Subcutaneous adipose tissue (tissue), 4 donors: Measurements from ENCODE around the gene KRT78. TPM values are rescaled to one million over a fixed set of nuclear protein-coding genes. Genes with fewer than 3 reads are reported as not detected.

ENCODE experiments used
- CTCF ChIP-seq: fragments of 450-650 bp; IDR thresholded peaks from one replicate; pipeline ENCODE4 v1.5.1; 2016; ENCODE audit warnings: low read depth, mild to moderate bottlenecking, control low read depth, antibody characterized with exemption, moderate library complexity
- total RNA-seq, 4 donors: library from RNA; depleted of rRNA; stranded (reverse); fragments of >200 nt; gene quantifications; one replicate each; pipeline ENCODE4 v1.1.0, GENCODE V29; 2016

KRT78 gene
- total RNA-seq, 4 donors from 2014 or later: not detected

- TF ChIP-seq CTCF: no peak
Measured at GRCh38 chr12:52815161-52815560, 33.6 kb downstream of the KRT78 start.

- no peak for TF ChIP-seq CTCF
Measured at GRCh38 chr12:52814710-52815155, 34.1 kb downstream of the KRT78 start.

- TF ChIP-seq CTCF: no peak
Measured at GRCh38 chr12:52813885-52814709, 34.7 kb downstream of the KRT78 start, which contains the start of gene KRT4. KRT4 (minus strand) TSS chr12:52814116; CDS start chr12:52814058, 58 bp downstream.

- no peak for TF ChIP-seq CTCF
Measured at GRCh38 chr12:52813203-52813819, 35.5 kb downstream of the KRT78 start.

- TF ChIP-seq CTCF: no peak
Measured at GRCh38 chr12:52812749-52813148, 36.0 kb downstream of the KRT78 start.

- TF ChIP-seq CTCF: no peak
Measured at GRCh38 chr12:52812073-52812400, 36.8 kb downstream of the KRT78 start.
